Endometrial microvascular endothelial cells (primary cell): Measurements from ENCODE around the gene TRAPPC4. TPM values are rescaled to one million over a fixed set of nuclear protein-coding genes. Genes with fewer than 3 reads are reported as not detected.
"Not testable (repeated sequence)": the region's sequence is repeated elsewhere in the genome, so short reads cannot be mapped to it uniquely, and the experiment has no call there.

Experiments used
- in situ Hi-C: cut with HindIII; loops from 2 replicates; pipeline ENCODE4 v1.10.0; 2017; ENCODE audit warnings: low sequenced_read_pairs, low pct_unique_long_range_greater_than_20kb; ENCODE audit errors: inconsistent ontology term
- total RNA-seq: library from RNA; depleted of rRNA; stranded (reverse); fragments of >200 nt; gene quantifications from one replicate; pipeline ENCODE4 v1.2.3, GENCODE V29; 2015; ENCODE audit errors: inconsistent ontology term

Gene TRAPPC4
- total RNA-seq, 1 donor from 2014 or later = 82.7 TPM

GRCh38 chr11:119011476-119012053 is 7.0 kb upstream of the TRAPPC4 start:
- in situ Hi-C loops = no loop called here

GRCh38 chr11:119012629-119013170 is 5.9 kb upstream of the TRAPPC4 start:
- in situ Hi-C loops = no loop called here

- in situ Hi-C loops = no loop called here
Measured at GRCh38 chr11:119014209-119014924, 4.2 kb upstream of the TRAPPC4 start.

DNA sequence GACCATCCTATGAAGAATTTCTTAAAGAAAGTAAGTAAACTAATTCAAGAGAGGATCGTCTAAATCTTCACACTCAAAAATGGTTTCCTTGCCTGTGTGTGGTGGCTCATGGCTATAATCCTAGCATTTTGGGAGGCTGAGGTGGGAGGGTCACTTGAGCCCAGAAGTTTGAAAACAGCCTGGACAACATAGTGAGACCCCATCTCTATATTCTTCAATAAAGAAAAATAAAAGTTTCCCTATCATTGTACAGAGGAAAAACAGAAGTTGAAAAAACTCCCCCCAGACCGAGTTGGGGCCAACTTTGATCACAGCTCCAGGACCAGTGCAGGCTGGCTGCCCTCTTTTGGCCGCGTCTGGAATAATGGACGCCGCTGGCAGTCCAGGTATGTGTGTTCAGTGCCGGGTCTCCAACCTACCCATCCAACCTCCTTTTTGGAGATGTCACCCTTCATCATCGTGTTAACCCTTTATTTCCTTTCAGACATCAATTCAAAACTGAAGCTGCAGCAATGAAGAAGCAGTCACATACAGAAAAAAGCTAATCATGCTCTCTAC is 3.4 kb upstream of the TRAPPC4 start:
- in situ Hi-C loops = no loop called here

GRCh38 chr11:119016216-119017009 is 2.2 kb upstream of the TRAPPC4 start:
- in situ Hi-C loops = no loop called here

- in situ Hi-C loops = not testable (repeated sequence)
Measured at GRCh38 chr11:119017377-119017776, 1.2 kb upstream of the TRAPPC4 start.

DNA sequence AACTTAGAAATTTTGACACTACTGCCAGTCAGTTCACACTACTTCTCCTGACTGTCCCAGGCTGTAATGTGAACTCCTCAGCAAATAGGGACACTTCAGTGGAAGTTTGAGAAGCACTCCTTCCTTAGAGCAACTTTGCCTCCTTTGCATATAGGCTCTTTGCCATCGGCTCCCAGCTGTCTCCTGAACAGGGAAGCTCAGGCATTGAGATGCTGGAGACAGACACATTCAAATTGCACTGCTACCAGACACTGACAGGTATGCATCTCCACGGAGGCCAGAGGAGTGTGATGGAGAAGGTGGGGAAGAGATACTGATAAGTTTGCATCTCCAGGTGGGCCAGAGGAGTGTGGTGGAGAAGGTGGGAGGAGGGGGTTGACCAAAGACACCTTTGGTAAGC is 1.4 kb downstream of the TRAPPC4 start:
- in situ Hi-C loops = no loop called here

DNA sequence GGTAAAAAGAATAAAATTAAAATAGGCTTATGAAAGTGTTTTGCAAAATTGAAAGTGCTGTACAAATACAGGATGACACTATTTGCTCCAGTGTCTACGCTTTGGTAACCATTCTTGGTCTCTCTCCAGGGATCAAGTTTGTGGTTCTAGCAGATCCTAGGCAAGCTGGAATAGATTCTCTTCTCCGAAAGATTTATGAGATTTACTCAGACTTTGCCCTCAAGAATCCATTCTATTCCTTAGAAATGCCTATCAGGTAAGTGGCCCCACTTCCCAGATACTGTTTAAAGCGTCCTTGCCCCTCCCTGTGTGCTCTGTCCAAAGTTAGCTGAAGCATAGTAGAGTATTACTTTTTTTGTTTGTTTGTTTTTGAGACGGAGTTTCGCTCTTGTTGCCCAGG is 3.1 kb downstream of the TRAPPC4 start:
- in situ Hi-C loops = no loop called here

- in situ Hi-C loops = no loop called here
Measured at GRCh38 chr11:119023741-119024140, 5.2 kb downstream of the TRAPPC4 start.

DNA sequence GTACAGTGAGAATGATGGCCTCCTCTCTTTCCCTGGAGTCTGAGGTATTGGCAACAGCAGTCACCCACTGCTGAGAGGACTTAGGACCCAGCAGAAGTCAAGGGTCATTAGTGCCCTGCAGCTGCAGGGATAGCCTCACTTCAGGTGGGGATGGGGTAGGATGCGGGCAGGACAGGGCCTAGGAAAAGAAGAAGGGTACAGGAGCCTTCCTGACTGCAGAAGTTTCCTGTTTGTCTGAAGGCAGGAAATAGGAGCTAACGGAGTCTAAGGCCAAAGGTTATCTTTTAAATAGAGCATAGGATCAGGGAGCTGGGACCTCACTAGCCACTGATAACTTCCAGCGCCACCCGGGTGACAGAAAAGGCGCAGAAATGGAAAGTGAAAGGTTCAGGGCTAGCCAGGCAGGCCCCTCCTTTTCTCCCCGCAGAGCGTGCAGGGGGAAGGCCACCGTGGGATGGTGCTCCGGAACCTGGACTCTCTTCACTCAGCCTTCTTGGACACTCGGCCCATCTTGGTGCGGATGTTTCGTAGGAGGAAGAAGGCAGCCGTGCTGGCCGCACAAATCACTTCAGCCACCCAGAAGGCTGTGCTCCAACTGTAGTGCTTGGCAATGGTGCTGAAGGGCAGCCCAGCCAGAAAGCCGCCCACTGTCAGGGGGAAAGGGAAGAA is 6.0 kb downstream of the TRAPPC4 start:
- in situ Hi-C loops = no loop called here

GRCh38 chr11:119025099-119025473 is 6.5 kb downstream of the TRAPPC4 start:
- in situ Hi-C loops = no loop called here

DNA sequence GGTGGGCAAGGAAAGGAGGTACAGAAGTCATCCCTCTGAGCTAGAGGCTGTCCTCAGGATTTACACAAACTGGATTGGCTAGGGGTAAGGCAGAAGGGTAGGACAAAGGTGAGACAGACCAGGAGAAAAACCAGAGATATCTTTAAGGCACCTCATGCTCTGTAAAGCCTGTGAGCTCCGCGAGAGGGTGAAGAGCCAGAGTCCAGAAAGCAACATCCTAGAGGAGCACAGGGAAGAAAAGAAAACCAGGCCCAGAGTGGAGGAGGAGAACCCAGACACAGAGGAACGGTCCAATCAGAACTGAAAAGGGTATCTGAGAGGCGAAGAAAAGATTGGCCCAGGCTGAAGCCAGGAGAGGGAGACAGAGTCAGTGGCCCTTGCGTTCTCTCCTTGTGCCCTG is 7.0 kb downstream of the TRAPPC4 start:
- in situ Hi-C loops = no loop called here

GRCh38 chr11:119025978-119026766 is 7.6 kb downstream of the TRAPPC4 start:
- in situ Hi-C loops = no loop called here

- in situ Hi-C loops = no loop called here
Measured at GRCh38 chr11:119026970-119027369, 8.4 kb downstream of the TRAPPC4 start.

DNA sequence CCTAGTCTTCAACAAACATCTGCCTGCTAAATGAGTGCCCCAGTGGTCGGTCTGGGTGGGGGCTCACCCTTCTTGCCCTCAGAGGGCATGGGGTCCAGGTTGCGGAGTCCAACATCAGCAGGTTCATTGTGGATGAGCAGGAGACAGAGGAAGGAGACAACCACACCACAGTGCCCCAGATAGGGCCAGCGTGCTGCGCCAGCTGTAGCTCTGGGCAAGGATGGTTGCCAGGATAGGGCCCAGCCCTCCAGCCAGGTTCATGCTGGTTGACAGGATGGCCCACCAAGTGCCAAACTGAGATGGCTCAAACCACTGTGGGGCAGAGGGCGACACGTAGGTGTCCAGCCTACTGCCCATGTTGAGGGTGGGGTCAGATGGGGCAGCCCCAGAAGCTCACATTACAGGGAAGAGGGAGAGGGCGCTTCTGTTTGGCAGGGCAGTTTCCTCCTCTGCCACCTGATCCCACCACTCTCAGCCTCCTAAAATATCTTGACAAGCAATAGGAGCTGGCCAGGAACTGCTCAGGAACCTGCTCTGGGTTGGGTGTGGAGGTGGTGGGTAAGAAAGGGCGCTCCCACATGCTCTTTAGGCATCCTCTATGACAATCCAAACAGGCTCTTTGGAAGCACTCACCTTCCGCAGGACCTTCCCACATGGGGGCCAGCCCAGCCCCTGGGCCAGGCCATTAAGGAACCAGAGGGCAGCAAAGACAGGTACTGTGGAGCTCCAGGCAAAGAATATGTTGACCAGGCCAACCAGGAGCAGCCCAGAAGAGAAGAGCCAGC is 9.2 kb downstream of the TRAPPC4 start:
- in situ Hi-C loops = no loop called here

GRCh38 chr11:119028346-119029068 is 9.9 kb downstream of the TRAPPC4 start:
- in situ Hi-C loops = no loop called here

- in situ Hi-C loops = no loop called here
Measured at GRCh38 chr11:119029069-119029339, 10.4 kb downstream of the TRAPPC4 start.
